CD4-positive, alpha-beta T cell (primary cell): ENCODE results near the gene EPB41L3. TPM values are rescaled to one million over a fixed set of nuclear protein-coding genes. Genes with fewer than 3 reads are reported as not detected.

Experiments used
- ATAC-seq: fragments of 200-7000 bp; cut with Tn5 transposase; one replicate; pipeline ENCODE4 v1.10.0; 2022; ENCODE audit warnings: mild to moderate bottlenecking; ENCODE audit not compliant: poor library complexity
- CTCF ChIA-PET: fragments of 350-600 bp; sonication (Branson Sonifier 250); formaldehyde crosslinking; loops from one replicate; lab custom pipeline; 2021; ENCODE audit warnings: antibody characterized with exemption, inconsistent platforms; lab: Charles Lee
- POLR2A ChIA-PET: fragments of 350-600 bp; sonication (Branson Sonifier 250); formaldehyde crosslinking; loops from one replicate; lab custom pipeline; 2021; ENCODE audit warnings: antibody characterized with exemption, inconsistent platforms; lab: Charles Lee
- DNase-seq, 14 experiments: peaks; one replicate each; pipeline ENCODE4 v3.0.0-alpha.2; 2013 to 2020; ENCODE audit warnings: mixed read lengths in 2 of 14
- H3K27ac ChIP-seq, 2 donors: one replicate each; pipeline versions ENCODE4 v1.5.1 to v1.7.0; 2013; ENCODE audit warnings: low read length in 2 of 2, low read depth in 1 of 2, mild to moderate bottlenecking in 1 of 2
- H3K27me3 ChIP-seq, 2 experiments: 1 replicate in 1 of 2; 2 replicates in 1 of 2; pipeline versions ENCODE4 v1.6.1 to v1.7.0; 2013; ENCODE audit warnings: low read length in 2 of 2, control low read depth in 1 of 2, mild to moderate bottlenecking in 1 of 2, moderate library complexity in 1 of 2; ENCODE audit not compliant: insufficient read depth in 2 of 2, control insufficient read depth in 1 of 2
- H3K36me3 ChIP-seq: one replicate; pipeline ENCODE4 v1.6.1; 2013; ENCODE audit warnings: low read length, control low read depth; ENCODE audit not compliant: insufficient read depth
- H3K4me1 ChIP-seq: one replicate; pipeline ENCODE4 v1.6.1; 2013; ENCODE audit warnings: low read length, control low read depth; ENCODE audit not compliant: insufficient read depth
- H3K4me3 ChIP-seq: one replicate; pipeline ENCODE4 v1.5.1; 2013; ENCODE audit warnings: mild to moderate bottlenecking, low read length, moderate library complexity
- H3K9me3 ChIP-seq, 2 experiments: 1 replicate in 1 of 2; 2 replicates in 1 of 2; pipeline versions ENCODE4 v1.6.1 to v1.7.0; 2013; ENCODE audit warnings: low read length in 2 of 2, mild to moderate bottlenecking in 2 of 2, control low read depth in 1 of 2, moderate library complexity in 1 of 2; ENCODE audit not compliant: control insufficient read depth in 1 of 2, insufficient read depth in 1 of 2
- H3K27ac Mint-ChIP-seq: one replicate; pipeline ENCODE4 v1.8.0; 2020; ENCODE audit warnings: mixed read lengths
- H3K27me3 Mint-ChIP-seq: one replicate; pipeline ENCODE4 v1.8.0; 2021; ENCODE audit warnings: mixed read lengths
- H3K36me3 Mint-ChIP-seq: one replicate; pipeline ENCODE4 v1.8.0; 2021; ENCODE audit warnings: low read depth, mixed read lengths
- H3K4me1 Mint-ChIP-seq: one replicate; pipeline ENCODE4 v1.8.0; 2021; ENCODE audit warnings: low read depth, mixed read lengths
- H3K4me3 Mint-ChIP-seq: one replicate; pipeline ENCODE4 v1.8.0; 2020; ENCODE audit warnings: mild to moderate bottlenecking, mixed read lengths
- H3K9me3 Mint-ChIP-seq: one replicate; pipeline ENCODE4 v1.8.0; 2020; ENCODE audit warnings: mixed read lengths
- intact Hi-C, 2 experiments: fragments of 100-400 bp; cut with DNase I in 1 of 2; cut with micrococcal nuclease in 1 of 2; formaldehyde crosslinking; loops; one replicate each; pipeline versions ENCODE4 v1.15.1 to v1.9.0; 2023 to 2025; cut with DNase I, micrococcal nuclease
- total RNA-seq, 174 experiments: library from RNA in 2 of 174; stranded (reverse) in 2 of 174; gene quantifications; one replicate each; pipeline ENCODE4 v1.2.3 and lab custom pipeline; 2021 to 2026
- TF ChIP-seq, protein P1 (sequence below): fragments of 200-600 bp; IDR thresholded peaks from one replicate; pipeline ENCODE4 v1.8.0; 2022; ENCODE audit warnings: antibody characterized with exemption, mild to moderate bottlenecking

EPB41L3 gene
- total RNA-seq, 2 experiments from 2014 or later = 10.9 to 11.2 TPM

DNA sequence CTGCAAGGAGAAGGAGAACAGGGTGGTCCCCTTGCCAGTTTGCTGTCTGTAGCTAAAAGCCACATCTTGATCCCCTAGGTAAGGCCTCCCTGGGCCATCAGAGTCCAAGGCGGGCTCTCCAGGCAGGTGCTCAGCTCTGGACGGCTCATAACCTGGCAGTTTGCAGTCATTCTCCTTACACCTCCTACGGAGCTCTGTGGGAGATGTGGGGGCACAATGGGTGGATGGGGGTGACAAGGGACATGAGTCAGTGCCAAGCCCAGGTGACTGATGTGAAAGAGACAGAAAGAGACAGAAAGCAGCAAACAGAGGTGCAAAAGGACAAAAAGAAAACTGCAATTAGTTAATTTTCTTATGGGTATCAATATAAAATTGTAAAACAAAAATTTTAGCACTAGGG is 127.7 kb downstream of the EPB41L3 start:
- no peaks in the 10 kb centered on the region for H3K36me3 ChIP-seq
- no peak overlapping the region for H3K27ac ChIP-seq
- DNase-seq = no peak
- CTCF ChIA-PET = no interaction called here
- TF ChIP-seq, protein P1, sequence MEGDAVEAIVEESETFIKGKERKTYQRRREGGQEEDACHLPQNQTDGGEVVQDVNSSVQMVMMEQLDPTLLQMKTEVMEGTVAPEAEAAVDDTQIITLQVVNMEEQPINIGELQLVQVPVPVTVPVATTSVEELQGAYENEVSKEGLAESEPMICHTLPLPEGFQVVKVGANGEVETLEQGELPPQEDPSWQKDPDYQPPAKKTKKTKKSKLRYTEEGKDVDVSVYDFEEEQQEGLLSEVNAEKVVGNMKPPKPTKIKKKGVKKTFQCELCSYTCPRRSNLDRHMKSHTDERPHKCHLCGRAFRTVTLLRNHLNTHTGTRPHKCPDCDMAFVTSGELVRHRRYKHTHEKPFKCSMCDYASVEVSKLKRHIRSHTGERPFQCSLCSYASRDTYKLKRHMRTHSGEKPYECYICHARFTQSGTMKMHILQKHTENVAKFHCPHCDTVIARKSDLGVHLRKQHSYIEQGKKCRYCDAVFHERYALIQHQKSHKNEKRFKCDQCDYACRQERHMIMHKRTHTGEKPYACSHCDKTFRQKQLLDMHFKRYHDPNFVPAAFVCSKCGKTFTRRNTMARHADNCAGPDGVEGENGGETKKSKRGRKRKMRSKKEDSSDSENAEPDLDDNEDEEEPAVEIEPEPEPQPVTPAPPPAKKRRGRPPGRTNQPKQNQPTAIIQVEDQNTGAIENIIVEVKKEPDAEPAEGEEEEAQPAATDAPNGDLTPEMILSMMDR = no peak
- Mint-ChIP-seq H3K4me3 (no peak overlapping the region), H3K36me3 (no peaks in the 10 kb centered on the region), H3K9me3 (no peaks in the 10 kb centered on the region), H3K27me3 (peaks cover 13% of the 10 kb centered on the region), H3K27ac (no peak overlapping the region), H3K4me1 (no peaks in the 10 kb centered on the region)
- intact Hi-C loops = no loop called here
- POLR2A ChIA-PET = no interaction called here
- peaks cover 0 to 2% of the 10 kb centered on the region in 2 experiments for H3K27me3 ChIP-seq
- no peak overlapping the region for H3K4me3 ChIP-seq
- ATAC-seq = no peak
- H3K9me3 ChIP-seq = no peaks in the 10 kb centered on the region
- H3K4me1 ChIP-seq = no peaks in the 10 kb centered on the region

DNA sequence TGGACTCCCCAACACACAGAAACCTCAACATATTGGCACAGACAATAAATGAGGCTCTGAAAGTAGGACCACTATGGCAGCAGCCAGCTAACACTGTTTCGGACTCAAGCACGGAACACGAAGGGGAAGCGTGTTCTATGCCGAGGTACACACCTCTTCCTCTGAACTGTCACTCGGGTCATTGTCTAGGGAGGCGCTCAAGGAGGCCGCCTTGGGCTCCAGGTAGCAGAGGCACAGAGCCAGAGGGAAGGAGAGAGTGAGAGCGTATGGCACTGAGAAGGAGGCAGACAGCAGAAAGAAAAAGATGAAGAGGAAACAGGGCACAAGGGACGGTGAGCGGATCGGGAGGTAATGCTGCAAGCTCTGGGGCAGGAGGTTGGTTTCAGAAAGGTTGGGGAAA is 128.1 kb downstream of the EPB41L3 start:
- CTCF ChIA-PET = no interaction called here
- Histone ChIP-seq H3K27ac (no peak overlapping the region), H3K27me3 (peaks cover 0 to 2% of the 10 kb centered on the region in 2 experiments), H3K9me3 (no peaks in the 10 kb centered on the region), H3K4me3 (no peak overlapping the region), H3K4me1 (no peaks in the 10 kb centered on the region), H3K36me3 (no peaks in the 10 kb centered on the region)
- POLR2A ChIA-PET = no interaction called here
- TF ChIP-seq, protein P1 = no peak
- Mint-ChIP-seq H3K4me1 (no peaks in the 10 kb centered on the region), H3K9me3 (no peaks in the 10 kb centered on the region), H3K27ac (no peak overlapping the region), H3K4me3 (no peak overlapping the region), H3K27me3 (peaks cover 13% of the 10 kb centered on the region), H3K36me3 (no peaks in the 10 kb centered on the region)
- DNase-seq = no peak
- intact Hi-C loops = no loop called here
- ATAC-seq = no peak

GRCh38 chr18:5415031-5415430 is 128.8 kb downstream of the EPB41L3 start:
- Histone ChIP-seq H3K27me3 (peaks cover 0 to 2% of the 10 kb centered on the region in 2 experiments), H3K4me1 (no peaks in the 10 kb centered on the region), H3K9me3 (no peaks in the 10 kb centered on the region), H3K27ac (no peak overlapping the region), H3K4me3 (no peak overlapping the region), H3K36me3 (no peaks in the 10 kb centered on the region)
- Mint-ChIP-seq H3K4me3 (no peak overlapping the region), H3K4me1 (no peaks in the 10 kb centered on the region), H3K27me3 (peaks cover 13% of the 10 kb centered on the region), H3K27ac (no peak overlapping the region), H3K9me3 (no peaks in the 10 kb centered on the region), H3K36me3 (no peaks in the 10 kb centered on the region)
- DNase-seq = no peak
- intact Hi-C loops = no loop called here
- CTCF ChIA-PET = no interaction called here
- TF ChIP-seq, protein P1 = no peak
- ATAC-seq = no peak
- POLR2A ChIA-PET = no interaction called here
